ENCODE data around the gene MC1R.

MC1R gene

DNA sequence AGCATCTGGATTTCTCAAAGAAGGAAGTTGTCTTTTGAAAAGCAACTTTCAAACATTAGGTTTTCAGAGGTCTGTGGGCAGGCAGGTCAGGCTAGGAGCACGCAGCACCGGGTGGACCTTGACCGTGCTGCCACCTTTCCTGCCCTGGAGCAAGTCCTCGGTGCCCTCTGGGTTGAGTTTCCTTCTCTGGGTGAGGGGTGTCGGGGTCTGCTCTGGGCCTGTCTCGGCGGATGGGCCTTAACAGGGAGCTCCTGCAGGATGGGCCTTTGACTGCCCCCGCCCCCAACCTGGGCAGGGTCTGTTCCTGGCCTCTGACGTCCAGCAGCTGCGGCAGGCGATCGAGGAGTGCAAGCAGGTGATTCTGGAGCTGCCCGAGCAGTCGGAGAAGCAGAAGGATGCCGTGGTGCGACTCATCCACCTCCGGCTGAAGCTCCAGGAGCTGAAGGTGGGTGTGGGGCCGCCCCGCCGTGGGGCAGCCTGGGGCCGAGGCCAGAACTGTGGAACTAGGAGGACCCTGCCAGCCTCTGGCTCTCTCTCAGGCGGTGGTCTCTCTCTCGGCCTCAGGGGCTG, 38.6 kb downstream of the MC1R start:
- no peak for DNase-seq (ENCODE audit: low read depth)
- H3K4me3 ChIP-seq (ENCODE audit: low read depth, low read length), result no peak overlapping the region
- TF ChIP-seq, protein P1, sequence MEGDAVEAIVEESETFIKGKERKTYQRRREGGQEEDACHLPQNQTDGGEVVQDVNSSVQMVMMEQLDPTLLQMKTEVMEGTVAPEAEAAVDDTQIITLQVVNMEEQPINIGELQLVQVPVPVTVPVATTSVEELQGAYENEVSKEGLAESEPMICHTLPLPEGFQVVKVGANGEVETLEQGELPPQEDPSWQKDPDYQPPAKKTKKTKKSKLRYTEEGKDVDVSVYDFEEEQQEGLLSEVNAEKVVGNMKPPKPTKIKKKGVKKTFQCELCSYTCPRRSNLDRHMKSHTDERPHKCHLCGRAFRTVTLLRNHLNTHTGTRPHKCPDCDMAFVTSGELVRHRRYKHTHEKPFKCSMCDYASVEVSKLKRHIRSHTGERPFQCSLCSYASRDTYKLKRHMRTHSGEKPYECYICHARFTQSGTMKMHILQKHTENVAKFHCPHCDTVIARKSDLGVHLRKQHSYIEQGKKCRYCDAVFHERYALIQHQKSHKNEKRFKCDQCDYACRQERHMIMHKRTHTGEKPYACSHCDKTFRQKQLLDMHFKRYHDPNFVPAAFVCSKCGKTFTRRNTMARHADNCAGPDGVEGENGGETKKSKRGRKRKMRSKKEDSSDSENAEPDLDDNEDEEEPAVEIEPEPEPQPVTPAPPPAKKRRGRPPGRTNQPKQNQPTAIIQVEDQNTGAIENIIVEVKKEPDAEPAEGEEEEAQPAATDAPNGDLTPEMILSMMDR (IDR thresholded peaks at IDR 0.05; ENCODE audit: low read depth, low read length, missing control alignments), result no peak

DNA sequence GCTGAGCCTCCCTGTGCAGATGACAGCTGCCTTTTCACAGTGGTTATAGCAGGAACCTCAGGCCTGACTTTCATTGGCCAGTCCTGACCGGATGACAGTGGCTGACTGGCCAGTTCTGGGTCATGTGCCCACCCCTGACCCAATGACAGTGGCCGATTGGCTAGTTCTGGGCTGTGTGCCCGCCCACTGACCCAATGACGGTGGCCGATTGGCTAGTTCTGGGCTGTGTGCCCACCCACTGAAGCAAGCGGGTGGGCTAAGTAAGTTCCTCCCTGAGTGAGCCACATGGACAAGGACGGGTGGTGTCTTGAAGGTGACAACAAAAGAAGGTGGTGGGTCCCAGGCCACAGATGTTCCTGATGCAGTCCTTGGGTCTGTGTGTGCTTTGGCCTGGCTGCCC, 39.4 kb downstream of the MC1R start:
- H3K4me3 ChIP-seq (ENCODE audit: low read depth, low read length), result no peak overlapping the region
- DNase-seq (ENCODE audit: low read depth), result no peak

DNA sequence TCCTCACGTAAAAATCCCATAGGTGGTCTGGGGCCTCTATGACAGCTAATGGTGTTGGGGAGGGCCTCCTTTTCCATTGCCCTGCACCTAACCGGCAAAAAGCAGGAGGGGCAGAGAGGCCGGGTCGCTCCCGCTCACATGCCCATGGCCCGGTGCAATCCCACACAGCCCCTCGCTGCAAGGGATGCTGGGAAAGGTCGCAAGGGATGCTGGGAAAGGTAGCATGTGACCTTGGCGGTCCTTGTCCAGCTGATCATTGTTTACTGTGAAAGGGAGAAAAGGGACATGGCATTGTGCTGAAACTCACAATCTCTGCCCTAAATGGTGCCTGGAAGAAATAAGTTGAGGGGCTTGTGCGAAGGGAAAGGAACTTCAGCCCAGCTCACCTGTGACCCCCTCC, 39.9 kb downstream of the MC1R start:
- H3K4me3 ChIP-seq (ENCODE audit: low read depth, low read length), result no peak overlapping the region
- no peak for DNase-seq (ENCODE audit: low read depth)
- TF ChIP-seq, protein P1 (IDR thresholded peaks at IDR 0.05; ENCODE audit: low read depth, low read length, missing control alignments), result no peak

More for the DNA sequence above, 39.4 kb downstream of the MC1R start:
- TF ChIP-seq, protein P1 (IDR thresholded peaks at IDR 0.05; ENCODE audit: low read depth, low read length, missing control alignments), result no peak

- DNase-seq (ENCODE audit: low read depth), result no peak
- no peak overlapping the region for H3K4me3 ChIP-seq (ENCODE audit: low read depth, low read length)
- TF ChIP-seq, protein P1 (IDR thresholded peaks at IDR 0.05; ENCODE audit: low read depth, low read length, missing control alignments), result no peak
Measured at GRCh38 chr16:89960966-89961365, 42.3 kb downstream of the MC1R start.

DNA sequence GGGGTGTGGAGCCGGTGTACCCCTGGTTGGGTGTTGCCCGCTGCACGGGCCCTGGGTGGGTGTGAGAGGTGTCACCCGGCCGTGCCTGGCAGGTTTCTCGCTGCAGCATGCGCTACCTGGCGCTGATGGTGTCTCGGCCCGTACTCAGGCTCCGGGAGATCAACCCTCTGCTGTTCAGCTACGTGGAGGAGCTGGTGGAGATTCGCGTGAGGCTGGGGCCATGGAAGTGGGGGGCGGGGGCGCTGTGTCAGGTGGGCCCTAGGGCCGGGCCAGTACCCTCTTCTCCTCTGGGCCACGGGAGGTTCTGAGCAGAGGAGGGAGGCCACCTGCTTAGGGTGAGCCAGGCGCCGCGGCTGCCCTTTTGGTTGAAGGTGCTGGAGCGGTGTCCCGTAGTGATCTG, 43.3 kb downstream of the MC1R start:
- TF ChIP-seq, protein P1 (IDR thresholded peaks at IDR 0.05; ENCODE audit: low read depth, low read length, missing control alignments), result no peak
- DNase-seq (ENCODE audit: low read depth), result no peak
- no peak overlapping the region for H3K4me3 ChIP-seq (ENCODE audit: low read depth, low read length)

DNA sequence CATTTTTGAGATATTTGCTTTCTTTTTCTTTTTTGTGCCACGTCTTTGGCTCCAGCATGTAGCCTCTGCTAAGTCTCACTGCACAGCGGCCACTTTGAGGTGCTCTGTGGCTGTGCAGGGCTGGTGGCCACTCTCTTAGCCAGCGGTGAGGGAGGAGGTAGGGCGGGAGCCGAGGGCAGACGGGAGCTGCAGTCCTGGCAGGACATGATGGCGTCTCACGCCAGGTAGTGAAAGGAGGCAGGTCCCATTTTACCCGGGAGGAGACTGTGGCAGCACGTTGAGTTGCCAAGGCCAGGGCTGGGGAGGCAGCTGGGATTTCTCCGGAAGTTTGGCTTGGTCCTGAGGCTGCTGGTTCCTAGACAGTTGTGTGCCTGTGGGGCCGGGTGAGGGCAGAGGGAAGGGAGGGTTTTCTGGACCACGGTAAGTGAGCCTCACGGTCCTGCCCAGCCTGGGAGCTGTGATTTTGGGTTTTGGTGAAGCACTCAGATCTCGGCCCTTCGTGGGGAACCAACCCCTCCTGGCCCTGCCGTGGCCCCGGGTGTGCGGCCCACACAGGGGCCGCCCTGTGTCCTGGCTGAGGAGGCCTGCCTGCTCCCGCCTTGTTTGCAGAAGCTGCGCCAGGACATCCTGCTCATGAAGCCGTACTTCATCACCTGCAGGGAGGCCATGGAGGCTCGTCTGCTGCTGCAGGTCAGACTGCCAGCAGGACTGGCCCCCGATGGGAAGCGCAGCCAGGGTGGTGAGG, 44.3 kb downstream of the MC1R start:
- no peak for DNase-seq (ENCODE audit: low read depth)
- TF ChIP-seq, protein P1 (IDR thresholded peaks at IDR 0.05; ENCODE audit: low read depth, low read length, missing control alignments), result no peak
- no peak overlapping the region for H3K4me3 ChIP-seq (ENCODE audit: low read depth, low read length)

DNA sequence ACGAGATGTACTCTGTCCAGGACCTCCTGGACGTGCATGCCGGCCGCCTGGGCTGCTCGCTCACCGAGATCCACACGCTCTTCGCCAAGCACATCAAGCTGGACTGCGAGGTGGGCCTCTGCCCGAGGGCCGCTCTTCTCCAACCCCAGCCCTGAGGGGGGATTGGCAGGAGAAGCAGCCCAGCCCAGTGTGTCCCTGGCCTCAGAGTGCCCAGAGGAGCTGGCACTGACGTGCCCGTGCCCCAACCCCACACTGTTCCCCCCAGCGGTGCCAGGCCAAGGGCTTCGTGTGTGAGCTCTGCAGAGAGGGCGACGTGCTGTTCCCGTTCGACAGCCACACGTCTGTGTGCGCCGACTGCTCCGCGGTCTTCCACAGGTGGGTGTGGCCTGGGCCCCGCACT, 45.5 kb downstream of the MC1R start:
- H3K4me3 ChIP-seq (ENCODE audit: low read depth, low read length), result no peak overlapping the region
- no peak for DNase-seq (ENCODE audit: low read depth)
- TF ChIP-seq, protein P1 (IDR thresholded peaks at IDR 0.05; ENCODE audit: low read depth, low read length, missing control alignments), result no peak
